LHCN-M2 (cell line): ENCODE measurements around the gene MESP1. TPM values are rescaled to one million over a fixed set of nuclear protein-coding genes. Genes with fewer than 3 reads are reported as not detected.

Experiments used
- DNase-seq: peaks from one replicate; pipeline ENCODE4 v3.0.0-alpha.2; 2012; ENCODE audit warnings: low read depth
- total RNA-seq: library from RNA; depleted of rRNA; stranded (reverse); fragments of >200 nt; gene quantifications from 2 replicates; pipeline ENCODE4 v1.2.3, GENCODE V29; 2014

Gene MESP1
- total RNA-seq, 1 experiment from 2014 or later: 0.17 TPM

DNA sequence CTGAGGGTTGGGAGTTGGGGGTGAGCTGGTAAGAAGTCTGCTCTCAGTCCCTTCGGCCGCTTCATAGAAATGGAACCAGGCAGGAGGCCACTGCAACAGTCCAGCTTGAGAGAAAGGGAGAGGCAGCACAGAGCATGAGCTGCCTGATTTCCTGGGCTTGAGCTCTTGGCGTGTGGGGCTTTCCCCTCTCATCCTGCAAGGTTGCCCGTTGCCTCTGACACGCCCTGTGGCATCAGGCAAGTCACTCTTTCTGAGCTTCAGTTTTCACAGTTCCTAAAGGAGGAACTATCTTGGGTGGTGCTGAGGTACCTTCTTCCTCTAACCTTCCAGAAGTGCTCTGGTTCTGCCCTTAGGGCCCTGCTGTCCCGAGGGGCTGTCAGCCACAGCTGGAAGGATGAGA lies 30.0 kb upstream of the MESP1 start:
- DNase-seq: no peak

DNA sequence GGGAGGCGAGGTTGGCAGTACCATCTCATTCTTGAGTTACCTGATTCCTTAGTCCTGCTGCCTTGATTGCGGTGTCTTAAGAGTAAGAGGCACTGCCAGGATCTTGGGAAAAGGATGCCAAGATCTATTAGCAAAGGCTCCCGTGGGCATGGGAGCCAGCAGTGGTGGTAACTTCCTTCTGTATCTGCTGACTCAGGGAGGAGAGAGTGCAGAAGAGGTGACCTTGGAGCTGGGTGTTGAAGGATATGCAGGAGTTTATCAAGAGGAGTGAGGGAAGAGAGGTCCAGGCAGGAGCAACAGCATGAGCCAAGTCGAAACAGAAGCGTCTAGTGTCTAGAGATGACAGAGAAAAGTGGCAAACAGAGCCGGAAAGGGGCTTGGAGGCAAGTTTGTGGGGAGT lies 29.6 kb upstream of the MESP1 start:
- DNase-seq: no peak

DNA sequence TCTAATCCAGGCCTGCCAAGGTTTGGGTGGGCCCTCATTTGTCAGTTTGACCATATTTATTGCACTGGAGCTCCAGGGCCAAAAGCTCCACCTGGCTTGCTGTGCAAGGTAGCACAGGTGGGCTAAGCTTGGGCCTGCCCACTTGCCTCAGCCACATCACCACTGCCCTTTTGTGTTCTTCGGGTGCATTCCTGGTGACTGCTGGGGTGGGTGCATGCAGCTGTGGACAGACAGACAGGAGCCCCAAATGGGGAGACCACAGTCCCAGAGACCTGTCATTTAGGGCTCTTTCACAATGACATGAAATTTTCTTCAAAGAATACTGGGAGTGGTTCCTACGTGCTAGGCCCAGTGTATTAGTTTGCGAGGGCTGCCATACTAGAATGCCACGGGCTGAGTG lies 27.8 kb upstream of the MESP1 start:
- DNase-seq: no peak

- no peak for DNase-seq
These were observed 26.8 kb upstream of the MESP1 start for GRCh38 chr15:89777782-89778380.

GRCh38 chr15:89777073-89777751 lies 26.2 kb upstream of the MESP1 start:
- no peak for DNase-seq

DNA sequence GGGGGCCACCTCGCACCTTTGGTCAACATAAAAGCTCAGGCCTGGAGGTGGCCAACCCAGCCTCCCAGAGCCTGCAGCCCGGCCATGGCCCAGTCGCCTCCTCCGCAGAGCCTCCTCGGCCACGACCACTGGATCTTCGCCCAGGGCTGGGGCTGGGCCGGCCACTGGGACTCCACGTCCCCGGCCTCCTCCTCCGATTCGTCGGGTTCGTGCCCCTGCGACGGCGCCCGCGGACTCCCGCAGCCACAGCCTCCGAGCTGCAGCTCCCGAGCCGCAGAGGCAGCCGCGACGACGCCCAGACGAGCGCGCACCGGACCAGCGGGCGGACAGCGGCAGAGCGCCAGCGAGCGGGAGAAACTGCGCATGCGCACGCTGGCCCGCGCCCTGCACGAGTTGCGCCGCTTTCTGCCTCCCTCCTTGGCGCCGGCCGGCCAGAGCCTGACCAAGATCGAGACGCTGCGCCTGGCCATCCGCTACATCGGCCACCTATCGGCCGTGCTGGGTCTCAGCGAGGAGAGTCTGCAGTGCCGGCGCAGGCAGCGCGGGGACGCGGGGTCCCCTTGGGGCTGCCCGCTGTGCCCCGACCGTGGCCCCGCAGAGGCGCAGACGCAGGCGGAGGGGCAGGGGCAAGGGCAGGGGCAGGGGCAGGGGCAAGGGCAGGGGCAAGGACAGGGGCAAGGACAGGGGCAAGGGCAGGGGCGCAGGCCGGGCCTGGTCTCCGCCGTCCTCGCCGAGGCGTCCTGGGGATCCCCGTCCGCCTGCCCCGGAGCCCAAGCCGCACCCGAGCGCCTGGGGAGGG lies 25.4 kb upstream of the MESP1 start, which contains the start of gene MESP2:
Gene MESP2 (plus strand): TSS at position 59 of the 799 bp plus-strand sequence. CDS start 26 bp downstream, at position 85.
- DNase-seq: peak; percentile 63

- no peak for DNase-seq
These were observed 24.8 kb upstream of the MESP1 start for GRCh38 chr15:89775815-89776214.

GRCh38 chr15:89774492-89774891 lies 23.4 kb upstream of the MESP1 start:
- DNase-seq: no peak

GRCh38 chr15:89772932-89773583 lies 22.0 kb upstream of the MESP1 start:
- DNase-seq: peak; percentile 43

DNA sequence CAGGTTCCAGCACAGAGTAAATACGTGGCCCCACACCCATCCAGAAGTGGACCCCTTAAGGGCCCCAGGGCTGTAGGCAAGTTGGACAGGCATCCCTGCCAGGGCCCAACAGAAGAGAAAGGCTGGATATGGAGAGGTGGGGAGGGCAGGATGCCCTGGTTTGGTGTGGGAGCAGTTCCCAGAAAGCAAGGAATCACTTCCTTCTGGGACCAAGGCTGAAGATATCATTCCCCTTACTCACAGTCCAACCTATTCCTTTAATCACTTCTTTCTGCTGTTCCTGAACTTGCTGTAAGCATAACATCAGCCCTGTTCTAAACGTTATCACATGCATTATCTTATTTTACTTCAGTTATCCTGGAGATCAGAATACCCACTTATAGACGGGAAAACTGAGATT lies 19.0 kb upstream of the MESP1 start:
- DNase-seq: no peak

DNA sequence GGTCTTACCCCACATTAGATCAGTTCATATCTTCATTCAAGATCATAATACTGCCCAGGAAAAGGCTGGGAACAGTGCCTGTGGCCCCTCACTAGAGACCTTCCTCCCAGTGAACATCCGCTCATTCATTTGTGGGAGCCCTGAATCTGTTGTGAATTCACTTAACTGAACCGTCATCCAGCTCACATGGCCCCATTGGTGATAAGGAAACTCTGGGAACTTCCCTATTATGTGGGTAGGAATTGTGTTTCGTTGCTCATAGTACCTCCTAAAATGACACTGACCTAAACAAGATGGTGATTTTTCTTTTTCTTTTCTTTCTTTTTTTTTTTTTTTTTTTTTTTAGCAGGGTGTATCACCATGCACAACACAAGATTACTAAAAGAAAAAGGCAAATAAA lies 18.3 kb upstream of the MESP1 start:
- no peak for DNase-seq

DNA sequence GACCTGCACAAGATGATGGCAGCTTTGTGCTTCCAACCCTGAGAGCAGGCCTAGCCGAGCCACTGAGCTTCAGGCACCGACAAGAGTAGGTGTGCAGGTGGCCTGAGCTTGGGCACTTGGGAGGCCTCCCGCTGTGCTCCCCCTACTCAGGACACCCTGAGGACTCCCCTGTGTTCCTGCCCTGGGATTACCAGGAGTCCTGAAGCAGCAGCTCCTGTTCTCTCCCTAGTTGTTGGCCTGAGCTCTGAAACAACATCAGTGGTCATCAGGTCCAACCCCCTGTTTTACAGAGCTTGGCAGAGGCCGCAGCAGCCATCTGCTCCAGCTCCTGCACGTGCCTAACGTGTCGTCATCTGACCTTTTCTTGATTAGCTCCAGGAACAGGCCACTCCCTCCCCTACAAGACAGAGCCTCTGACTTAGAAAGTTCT lies 17.0 kb upstream of the MESP1 start:
- DNase-seq: no peak

DNA sequence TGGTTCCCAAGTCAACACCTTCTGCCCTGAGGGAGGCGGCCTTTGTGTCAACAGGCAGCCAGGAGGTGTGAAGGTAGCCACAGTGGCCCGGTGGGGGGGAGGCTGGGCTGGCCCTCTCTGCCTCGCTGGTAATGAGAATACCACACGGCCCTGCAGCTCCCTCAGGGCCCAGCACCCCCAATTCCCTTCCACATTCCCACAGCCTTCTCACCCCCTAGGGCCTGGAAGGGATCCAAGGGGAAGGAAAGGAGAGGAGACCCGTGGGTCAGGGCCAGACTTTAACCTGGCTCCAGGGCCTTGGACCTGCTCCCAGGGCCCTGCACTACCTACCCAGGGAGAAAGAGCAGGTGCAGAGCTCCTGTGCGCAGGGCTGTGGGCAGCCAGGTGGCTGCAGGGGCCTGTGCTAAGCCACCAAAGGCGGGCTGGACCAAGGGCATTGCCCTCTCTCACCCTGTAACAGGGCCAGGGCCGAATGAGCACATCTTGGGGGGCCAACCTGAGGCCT lies 16.4 kb upstream of the MESP1 start:
- no peak for DNase-seq

GRCh38 chr15:89766357-89767311 lies 15.6 kb upstream of the MESP1 start:
- DNase-seq: no peak

- no peak for DNase-seq
These were observed 14.6 kb upstream of the MESP1 start for GRCh38 chr15:89765694-89766093.

GRCh38 chr15:89761929-89762328 lies 10.9 kb upstream of the MESP1 start:
- no peak for DNase-seq

- no peak for DNase-seq
These were observed 10.2 kb upstream of the MESP1 start for GRCh38 chr15:89761009-89761831.

GRCh38 chr15:89760303-89761008 lies 9.4 kb upstream of the MESP1 start:
- DNase-seq: peak; percentile 56

GRCh38 chr15:89759835-89760234 lies 8.8 kb upstream of the MESP1 start:
- no peak for DNase-seq
